K562 (cell line): ENCODE results near the gene MED12. TPM values are rescaled to one million over a fixed set of nuclear protein-coding genes. Genes with fewer than 3 reads are reported as not detected.

Source experiments
- ATAC-seq: fragments of 200-7000 bp; cut with Tn5 transposase; 3 replicates; pipeline ENCODE4 v1.9.1; 2020; ENCODE audit warnings: moderate library complexity
- BruUV-seq: library from RNA; stranded (reverse); fragments of 400-500 nt; replicated peaks from 2 replicates; lab custom pipeline; 2021; lab: Mats Ljungman, UMichigan
- CTCF ChIA-PET: fragments of 300-600 bp; formaldehyde crosslinking; extraction: SDS; loops from one replicate; lab custom pipeline; 2021; ENCODE audit warnings: low intra/inter-chr PET ratio; lab: Yijun Ruan, JAX
- POLR2A ChIA-PET: fragments of 300-600, 350-650 bp; sonication (Branson Sonifier 250); formaldehyde crosslinking; extraction: SDS; loops from one replicate; lab custom pipeline; 2021; ENCODE audit warnings: antibody characterized with exemption, inconsistent platforms; lab: Yijun Ruan, JAX
- DNase-seq, 4 experiments: peaks; one replicate each; pipeline versions ENCODE4 v3.0.0 to v3.0.0-alpha.2; 2011 to 2018; ENCODE audit warnings: low spot score in 3 of 4, mixed read lengths in 3 of 4; ENCODE audit errors: extremely low read depth in 1 of 4
- FAIRE-seq: peaks from 2 replicates; lab custom pipeline; 2011; peaks lifted over from hg19 to GRCh38; lab: Jason Lieb, UNC
- H2AFZ ChIP-seq: 2 replicates; pipeline ENCODE4 v1.6.0; 2011; ENCODE audit warnings: low read depth, low read length, control low read depth, inconsistent platforms
- H3K27ac ChIP-seq: fragments of 200-600 bp; 3 replicates; pipeline ENCODE4 v1.8.0; 2011; ENCODE audit warnings: low read depth, mild to moderate bottlenecking, control low read depth, inconsistent platforms, low read length, moderate library complexity, mixed read lengths; ENCODE audit errors: extremely low read depth
- H3K27me3 ChIP-seq, 2 experiments: fragments of 300-600 bp in 1 of 2; 2 replicates in 1 of 2; 3 replicates in 1 of 2; pipeline versions ENCODE4 v1.6.0 to v1.8.0; 2011; ENCODE audit warnings: inconsistent platforms in 2 of 2, low read length in 2 of 2, mild to moderate bottlenecking in 1 of 2, mixed read lengths in 1 of 2, moderate library complexity in 1 of 2; ENCODE audit not compliant: control insufficient read depth in 2 of 2, insufficient read depth in 2 of 2
- H3K36me3 ChIP-seq: fragments of 300-600 bp; 3 replicates; pipeline ENCODE4 v1.8.0; 2011; ENCODE audit warnings: mild to moderate bottlenecking, low read length, inconsistent platforms; ENCODE audit not compliant: control insufficient read depth, insufficient read depth
- H3K4me1 ChIP-seq, 2 experiments: fragments of 200-600 bp in 1 of 2; replicated peaks in 1 of 2; 2 replicates in 1 of 2; 3 replicates in 1 of 2; pipeline versions ENCODE4 v1.5.1 to v1.8.0; 2011; ENCODE audit warnings: inconsistent platforms in 2 of 2, low read length in 2 of 2, mild to moderate bottlenecking in 1 of 2, mixed read lengths in 1 of 2, moderate library complexity in 1 of 2; ENCODE audit not compliant: control insufficient read depth in 2 of 2, insufficient read depth in 2 of 2
- H3K4me2 ChIP-seq: 2 replicates; pipeline ENCODE4 v1.6.1; 2011; ENCODE audit warnings: low read length, control low read depth, inconsistent platforms, mixed read lengths; ENCODE audit not compliant: insufficient read depth
- H3K4me3 ChIP-seq: fragments of 200-600 bp; sonication (generic), shearing (Covaris generic); 2 replicates; pipeline ENCODE4 v1.5.1; 2016; ENCODE audit warnings: control low read depth, inconsistent platforms
- H3K79me2 ChIP-seq: fragments of 200-600 bp; 3 replicates; pipeline ENCODE4 v1.8.0; 2011; ENCODE audit warnings: low read length, inconsistent platforms; ENCODE audit not compliant: control insufficient read depth, insufficient read depth
- H3K9ac ChIP-seq, 2 experiments: 2 replicates each; pipeline versions ENCODE4 v1.6.0 to v1.6.1; 2011; ENCODE audit warnings: low read depth in 2 of 2, low read length in 2 of 2, control low read depth in 1 of 2, inconsistent platforms in 1 of 2, mild to moderate bottlenecking in 1 of 2, mixed read lengths in 1 of 2; ENCODE audit not compliant: insufficient read depth in 1 of 2
- H3K9me1 ChIP-seq: one replicate; pipeline ENCODE4 v1.6.0; 2011; ENCODE audit warnings: inconsistent platforms, mild to moderate bottlenecking, low read length, moderate library complexity; ENCODE audit not compliant: control insufficient read depth, insufficient read depth
- H3K9me3 ChIP-seq: replicated peaks from 2 replicates; pipeline ENCODE4 v1.5.1; 2011; ENCODE audit warnings: low read depth, low read length, inconsistent platforms; ENCODE audit not compliant: control insufficient read depth, insufficient read depth
- H4K20me1 ChIP-seq: replicated peaks from 2 replicates; pipeline ENCODE4 v1.6.1; 2011; ENCODE audit warnings: low read length, inconsistent platforms, mixed read lengths; ENCODE audit not compliant: control insufficient read depth, insufficient read depth
- CHD4 ChIP-seq: fragments of 200-600 bp; sonication (generic); IDR thresholded peaks from 3 replicates; pipeline ENCODE4 v1.6.1; 2012; ENCODE audit warnings: low read depth, mild to moderate bottlenecking, mixed read lengths, low read length, inconsistent platforms; ENCODE audit not compliant: insufficient read depth, insufficient replicate concordance, poor library complexity, severe bottlenecking
- E2F3 ChIP-seq: fragments of 250-450 bp; sonication (Bioruptor Pico); IDR thresholded peaks from 2 replicates; pipeline ENCODE4 v1.4.0; 2020; ENCODE audit warnings: mild to moderate bottlenecking
- ELF2 ChIP-seq: fragments of 250-450 bp; sonication (Bioruptor Pico); IDR thresholded peaks from 2 replicates; pipeline ENCODE4 v1.5.0; 2021; ENCODE audit warnings: mild to moderate bottlenecking
- FOXM1 ChIP-seq, 2 experiments: fragments of 450-650 bp in 1 of 2; sonication (generic) in 1 of 2; formaldehyde crosslinking in 1 of 2; IDR thresholded peaks; 2 replicates each; pipeline versions ENCODE4 v1.6.1 to v1.9.0; 2017 to 2022; ENCODE audit warnings: low read depth in 2 of 2, mild to moderate bottlenecking in 2 of 2, missing genetic modification reagents in 1 of 2, moderate library complexity in 1 of 2
- GABPB2 ChIP-seq: fragments of 250-450 bp; sonication (Bioruptor Pico); conservative IDR thresholded peaks from 2 replicates; pipeline ENCODE4 v1.5.1; 2021; ENCODE audit warnings: mild to moderate bottlenecking
- RBFOX2 ChIP-seq: fragments of 200-400 bp; formaldehyde crosslinking; IDR thresholded peaks from 2 replicates; pipeline ENCODE4 v1.6.1; 2017; ENCODE audit warnings: low read depth, mild to moderate bottlenecking, low read length, moderate library complexity
- TEAD4 ChIP-seq, 2 experiments: sonication (generic) in 1 of 2; formaldehyde crosslinking in 1 of 2; IDR thresholded peaks; 2 replicates each; pipeline versions ENCODE4 v1.6.1 to v1.8.0; 2012 to 2022; ENCODE audit warnings: borderline replicate concordance in 1 of 2, inconsistent platforms in 1 of 2, low read length in 1 of 2, mild to moderate bottlenecking in 1 of 2, missing genetic modification reagents in 1 of 2
- WGBS: fragments of 100-300 bp; shearing (Covaris generic); methylation state at CpG from one replicate; pipeline ENCODE4 v1.1.6; 2016; ENCODE audit warnings: low coverage, mixed read lengths; ENCODE audit not compliant: insufficient coverage; ENCODE audit errors: missing lambda C conversion rate; 5-methylcytosine and 5-hydroxymethylcytosine counted together
- in situ Hi-C: fragments of 300-500 bp; cut with MboI; formaldehyde crosslinking; loops from 4 replicates; pipeline ENCODE4 v1.15.0; 2018; ENCODE audit warnings: inconsistent platforms, mixed read lengths
- intact Hi-C: fragments of 100-400 bp; cut with micrococcal nuclease; formaldehyde crosslinking; loops from 2 replicates; pipeline ENCODE4 v1.14.2; 2022
- polyA plus RNA-seq, 8 experiments: library from polyadenylated mRNA; depleted of rRNA in 4 of 8; stranded (reverse) in 5 of 8; unstranded in 3 of 8; fragments of >200 nt; fragmentation: Nextera tagmentation in 2 of 8; fragmentation: Illumina TruSeq in 1 of 8; extraction: Ambion mirVana in 2 of 8; extraction: Trizol in 1 of 8; gene quantifications; 2 replicates each; pipeline versions ENCODE4 v1.2.1 to v1.2.3, GENCODE V29; 2011 to 2014; ENCODE audit warnings: inconsistent platforms in 1 of 8, missing spikeins in 1 of 8
- total RNA-seq, 7 experiments: library from RNA; depleted of rRNA in 6 of 7; stranded (reverse); fragments of >200 nt in 6 of 7; fragmentation: Illumina TruSeq in 2 of 7; extraction: Trizol in 2 of 7; gene quantifications; 2 replicates each; pipeline versions ENCODE4 v1.2.1 to v1.2.3, GENCODE V29; 2011 to 2021; ENCODE audit warnings: low replicate concordance in 1 of 7
- TF ChIP-seq, protein P1 (sequence below), 3 experiments: IDR thresholded peaks in 2 of 3; conservative IDR thresholded peaks in 1 of 3; 2 replicates each; pipeline ENCODE4 v1.5.1; 2011 to 2012; ENCODE audit warnings: low read length in 3 of 3, mild to moderate bottlenecking in 3 of 3, control low read depth in 2 of 3, improper control_type of control experiment in 1 of 3, inconsistent platforms in 1 of 3, low read depth in 1 of 3, mixed read lengths in 1 of 3, moderate library complexity in 1 of 3; ENCODE audit not compliant: insufficient read depth in 2 of 3
- TF ChIP-seq, protein P2 (sequence below): fragments of 250-450 bp; sonication (Bioruptor Pico); IDR thresholded peaks from 2 replicates; pipeline ENCODE4 v1.4.0; 2020; ENCODE audit warnings: mild to moderate bottlenecking, moderate library complexity
- TF ChIP-seq, protein P3 (sequence below): sonication (generic); formaldehyde crosslinking; IDR thresholded peaks from 2 replicates; pipeline ENCODE4 v1.8.0; 2022; ENCODE audit warnings: mild to moderate bottlenecking, low read depth, missing genetic modification reagents

The MED12 gene
- total and polyA plus RNA-seq, 9 of the 15 experiments (the other 6 are each of a cell fraction or from before 2014, with no cell fraction given): 1.6 to 49.7 (median 8.6) TPM

DNA sequence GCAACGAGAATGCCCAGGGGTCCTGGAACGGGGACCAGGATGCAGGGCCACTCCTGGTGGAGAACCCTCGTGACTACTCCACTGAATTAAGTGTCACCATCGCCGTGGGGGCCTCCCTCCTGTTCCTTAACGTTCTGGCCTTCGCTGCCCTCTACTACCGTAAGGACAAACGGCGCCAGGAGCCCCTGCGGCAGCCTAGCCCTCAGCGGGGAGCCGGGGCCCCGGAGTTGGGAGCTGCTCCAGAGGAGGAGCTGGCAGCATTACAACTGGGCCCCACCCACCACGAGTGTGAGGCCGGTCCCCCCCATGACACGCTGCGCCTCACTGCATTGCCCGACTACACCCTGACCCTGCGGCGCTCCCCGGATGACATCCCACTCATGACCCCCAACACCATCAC lies 51.2 kb downstream of the MED12 start:
- no peak for ATAC-seq
- in situ Hi-C loops: no loop called here
- WGBS: 91% methylated on average over 8 of the region's 22 CpGs

More for the DNA sequence above, 51.2 kb downstream of the MED12 start:
- Histone ChIP-seq H3K36me3 (no peaks in the 10 kb centered on the region), H3K9me3 (no peaks in the 10 kb centered on the region), H3K27me3 (no peaks in the 10 kb centered on the region), H3K4me1 (peaks cover 23 to 25% of the 10 kb centered on the region in 2 experiments; a peak in 4 of 5 replicates), H3K9me1 (no peaks in the 10 kb centered on the region), H2AFZ (no peak overlapping the region), H3K9ac (no peak overlapping the region), H3K79me2 (no peaks in the 10 kb centered on the region), H4K20me1 (no peaks in the 10 kb centered on the region), H3K27ac (no peak overlapping the region), H3K4me2 (no peak overlapping the region), H3K4me3 (no peak overlapping the region)
- intact Hi-C loops: no loop called here
- POLR2A ChIA-PET: no interaction called here
- FAIRE-seq: no peak
- no peak for DNase-seq
- TF ChIP-seq CHD4 (no peak), RBFOX2 (no peak), TEAD4 (IDR thresholded peaks at IDR 0.05; ENCODE audit: low read length) (no peak), TEAD4 (CRISPR knock-in tag; IDR thresholded peaks at IDR 0.05; ENCODE audit: borderline replicate concordance) (no peak), FOXM1 (IDR thresholded peaks at IDR 0.05; ENCODE audit: low read depth) (no peak), FOXM1 (CRISPR knock-in tag; IDR thresholded peaks at IDR 0.05; ENCODE audit: low read depth) (no peak), E2F3 (CRISPR knock-in tag) (no peak), GABPB2 (CRISPR knock-in tag) (no peak), ELF2 (no peak)
- TF ChIP-seq, protein P1, sequence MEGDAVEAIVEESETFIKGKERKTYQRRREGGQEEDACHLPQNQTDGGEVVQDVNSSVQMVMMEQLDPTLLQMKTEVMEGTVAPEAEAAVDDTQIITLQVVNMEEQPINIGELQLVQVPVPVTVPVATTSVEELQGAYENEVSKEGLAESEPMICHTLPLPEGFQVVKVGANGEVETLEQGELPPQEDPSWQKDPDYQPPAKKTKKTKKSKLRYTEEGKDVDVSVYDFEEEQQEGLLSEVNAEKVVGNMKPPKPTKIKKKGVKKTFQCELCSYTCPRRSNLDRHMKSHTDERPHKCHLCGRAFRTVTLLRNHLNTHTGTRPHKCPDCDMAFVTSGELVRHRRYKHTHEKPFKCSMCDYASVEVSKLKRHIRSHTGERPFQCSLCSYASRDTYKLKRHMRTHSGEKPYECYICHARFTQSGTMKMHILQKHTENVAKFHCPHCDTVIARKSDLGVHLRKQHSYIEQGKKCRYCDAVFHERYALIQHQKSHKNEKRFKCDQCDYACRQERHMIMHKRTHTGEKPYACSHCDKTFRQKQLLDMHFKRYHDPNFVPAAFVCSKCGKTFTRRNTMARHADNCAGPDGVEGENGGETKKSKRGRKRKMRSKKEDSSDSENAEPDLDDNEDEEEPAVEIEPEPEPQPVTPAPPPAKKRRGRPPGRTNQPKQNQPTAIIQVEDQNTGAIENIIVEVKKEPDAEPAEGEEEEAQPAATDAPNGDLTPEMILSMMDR (IDR thresholded peaks at IDR 0.05 in 2 of 3, conservative IDR thresholded peaks at IDR 0.05 in 1 of 3; ENCODE audit: insufficient read depth in 2 of 3, low read depth in 1 of 3, low read length in 3 of 3): no peak
- TF ChIP-seq, protein P2, sequence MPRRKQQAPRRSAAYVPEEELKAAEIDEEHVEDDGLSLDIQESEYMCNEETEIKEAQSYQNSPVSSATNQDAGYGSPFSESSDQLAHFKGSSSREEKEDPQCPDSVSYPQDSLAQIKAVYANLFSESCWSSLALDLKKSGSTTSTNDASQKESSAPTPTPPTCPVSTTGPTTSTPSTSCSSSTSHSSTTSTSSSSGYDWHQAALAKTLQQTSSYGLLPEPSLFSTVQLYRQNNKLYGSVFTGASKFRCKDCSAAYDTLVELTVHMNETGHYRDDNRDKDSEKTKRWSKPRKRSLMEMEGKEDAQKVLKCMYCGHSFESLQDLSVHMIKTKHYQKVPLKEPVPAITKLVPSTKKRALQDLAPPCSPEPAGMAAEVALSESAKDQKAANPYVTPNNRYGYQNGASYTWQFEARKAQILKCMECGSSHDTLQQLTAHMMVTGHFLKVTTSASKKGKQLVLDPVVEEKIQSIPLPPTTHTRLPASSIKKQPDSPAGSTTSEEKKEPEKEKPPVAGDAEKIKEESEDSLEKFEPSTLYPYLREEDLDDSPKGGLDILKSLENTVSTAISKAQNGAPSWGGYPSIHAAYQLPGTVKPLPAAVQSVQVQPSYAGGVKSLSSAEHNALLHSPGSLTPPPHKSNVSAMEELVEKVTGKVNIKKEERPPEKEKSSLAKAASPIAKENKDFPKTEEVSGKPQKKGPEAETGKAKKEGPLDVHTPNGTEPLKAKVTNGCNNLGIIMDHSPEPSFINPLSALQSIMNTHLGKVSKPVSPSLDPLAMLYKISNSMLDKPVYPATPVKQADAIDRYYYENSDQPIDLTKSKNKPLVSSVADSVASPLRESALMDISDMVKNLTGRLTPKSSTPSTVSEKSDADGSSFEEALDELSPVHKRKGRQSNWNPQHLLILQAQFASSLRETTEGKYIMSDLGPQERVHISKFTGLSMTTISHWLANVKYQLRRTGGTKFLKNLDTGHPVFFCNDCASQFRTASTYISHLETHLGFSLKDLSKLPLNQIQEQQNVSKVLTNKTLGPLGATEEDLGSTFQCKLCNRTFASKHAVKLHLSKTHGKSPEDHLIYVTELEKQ (CRISPR knock-in tag): no peak
- TF ChIP-seq, protein P3, sequence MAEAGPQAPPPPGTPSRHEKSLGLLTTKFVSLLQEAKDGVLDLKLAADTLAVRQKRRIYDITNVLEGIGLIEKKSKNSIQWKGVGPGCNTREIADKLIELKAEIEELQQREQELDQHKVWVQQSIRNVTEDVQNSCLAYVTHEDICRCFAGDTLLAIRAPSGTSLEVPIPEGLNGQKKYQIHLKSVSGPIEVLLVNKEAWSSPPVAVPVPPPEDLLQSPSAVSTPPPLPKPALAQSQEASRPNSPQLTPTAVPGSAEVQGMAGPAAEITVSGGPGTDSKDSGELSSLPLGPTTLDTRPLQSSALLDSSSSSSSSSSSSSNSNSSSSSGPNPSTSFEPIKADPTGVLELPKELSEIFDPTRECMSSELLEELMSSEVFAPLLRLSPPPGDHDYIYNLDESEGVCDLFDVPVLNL (CRISPR knock-in tag): no peak
- no TSS peak for BruUV-seq
- CTCF ChIA-PET: no interaction called here
